Spleen (tissue), 7 donors: ENCODE measurements around the gene ALDH1A1.
A peak's percentile ranks its signal among the peaks of the same experiment; 100 is the strongest.

ENCODE experiments used
- CTCF ChIP-seq, 11 experiments: fragments of 200-600 bp in 7 of 11; fragments of 450-650 bp in 4 of 11; sonication (generic) in 4 of 11; IDR thresholded peaks in 8 of 11; conservative IDR thresholded peaks in 3 of 11; 1 replicate in 7 of 11; 2 replicates in 4 of 11; pipeline versions ENCODE4 v1.4.0 to v1.8.0; 2016 to 2021; ENCODE audit warnings: antibody characterized with exemption in 11 of 11, inconsistent platforms in 4 of 11, mild to moderate bottlenecking in 1 of 11
- POLR2A ChIP-seq, 3 donors: fragments of 450-650 bp; IDR thresholded peaks; one replicate each; pipeline ENCODE4 v1.5.1; 2017; ENCODE audit warnings: antibody characterized with exemption in 3 of 3, mild to moderate bottlenecking in 1 of 3
- POLR2AphosphoS5 ChIP-seq, 3 donors: sonication (generic); formaldehyde crosslinking; IDR thresholded peaks; one replicate each; pipeline ENCODE4 v1.5.1; 2017; ENCODE audit warnings: antibody characterized with exemption in 3 of 3
- donor health status: DM: no; HTN: no; CAD: no; lungs with moderate emphysema.
- donor health status: DM: no; HTN: no; CAD: no.
- donor health status: DM: no; HTN: no; CAD: no.

DNA sequence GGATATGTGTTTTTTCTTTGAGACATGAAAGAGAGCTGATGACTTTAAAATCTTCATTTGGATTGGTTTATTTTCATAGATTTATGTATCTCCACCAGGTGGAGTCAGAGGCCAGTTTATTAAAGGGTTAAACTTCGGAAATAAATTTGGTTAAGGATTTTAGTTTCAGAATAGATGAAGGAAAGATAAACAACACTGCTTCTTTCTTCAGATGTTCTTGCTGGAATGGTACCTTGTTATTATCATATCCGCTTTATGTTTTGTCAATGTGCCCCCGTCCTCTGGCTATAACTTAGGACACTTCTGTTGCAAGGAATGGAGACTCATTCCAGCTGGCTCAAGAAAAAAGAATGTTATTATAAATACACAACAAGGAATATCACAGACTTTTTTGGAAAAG lies 81.2 kb downstream of the ALDH1A1 start:
- TF ChIP-seq POLR2AphosphoS5 (IDR thresholded peaks at IDR 0.05), result no peak
- TF ChIP-seq POLR2A (IDR thresholded peaks at IDR 0.05), result no peak
- peak in 7 of 11 experiments; percentile 3 to 49 (median 34) for TF ChIP-seq CTCF (IDR thresholded peaks at IDR 0.05 in 8 of 11, conservative IDR thresholded peaks at IDR 0.05 in 3 of 11)
